ENCODE measurements around the gene CHMP2A. TPM values are rescaled to one million over a fixed set of nuclear protein-coding genes. Genes with fewer than 3 reads are reported as not detected.
A peak's percentile ranks its signal among the peaks of the same experiment; 100 is the strongest.

The CHMP2A gene
- total RNA-seq, 2 donors from 2014 or later = 102 to 126 TPM

DNA sequence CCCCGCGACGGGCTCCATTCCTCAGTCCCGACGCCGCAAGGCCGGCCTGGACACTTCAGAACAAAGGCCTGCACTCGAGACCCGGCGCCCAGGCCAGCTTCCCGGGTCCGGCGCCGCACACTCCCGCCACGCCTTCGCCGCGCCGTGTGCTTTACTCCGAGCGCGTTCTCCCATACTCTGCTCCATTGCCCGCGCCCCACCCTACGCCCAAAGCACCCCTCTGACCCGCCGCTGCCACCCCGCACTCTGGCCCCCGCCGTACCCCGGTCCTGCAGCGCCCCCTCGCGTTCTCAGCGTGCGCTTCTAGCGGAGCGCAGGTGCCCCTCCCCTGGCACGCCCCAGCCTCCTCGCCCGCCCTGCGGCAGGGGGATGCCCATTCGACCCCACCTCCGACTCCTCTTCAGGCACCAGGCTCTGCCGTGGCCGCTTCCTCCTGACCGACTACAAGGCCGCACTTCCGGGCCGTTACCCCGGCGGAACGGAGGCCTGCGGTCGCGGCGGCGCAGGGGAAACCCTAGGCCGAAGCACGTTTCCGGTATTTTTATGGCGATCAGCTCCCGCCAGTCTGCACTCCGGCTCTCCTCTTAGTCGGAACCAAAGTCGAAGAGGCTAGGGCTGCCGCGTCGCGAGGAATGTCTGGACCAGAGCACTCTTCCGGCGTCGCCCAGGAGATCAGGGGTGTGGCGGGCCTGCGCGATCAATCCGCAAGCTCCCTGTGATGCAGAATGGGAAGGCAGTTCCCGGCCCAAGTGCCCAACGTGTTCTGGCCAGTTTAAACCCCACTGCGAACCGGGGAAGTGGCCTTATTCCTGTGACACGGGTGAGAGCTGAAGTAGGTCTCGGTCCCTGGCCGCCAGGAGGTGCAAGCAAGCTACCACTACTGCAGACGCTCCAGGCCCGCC, 35.3 kb downstream of the CHMP2A start, which contains the start of gene ZBTB45:
TSS of gene ZBTB45 (minus strand) at position 456 of the 902 bp plus-strand sequence. CDS start 2,137 bp downstream, outside the sequence.
- H3K27ac ChIP-seq = peak within 1 kb of the TSS; percentile 94 to 97
- H3K27me3 ChIP-seq (replicated peaks; ENCODE audit: insufficient read depth) = no peaks in the 10 kb centered on the region
- H3K9me3 ChIP-seq = no peaks in the 10 kb centered on the region
- under 1% methylated on average over 74 of the region's 87 CpGs for WGBS
- H3K36me3 ChIP-seq = peaks cover 0 to 15% of the 10 kb centered on the region in 2 donors
- DNase-seq (ENCODE audit: low spot score) = peak; percentile 89
- peak within 1 kb of the TSS; percentile 82 for H3K4me3 ChIP-seq
- H3K4me1 ChIP-seq (replicated peaks) = peaks cover 10% of the 10 kb centered on the region
- TF ChIP-seq, protein P1, sequence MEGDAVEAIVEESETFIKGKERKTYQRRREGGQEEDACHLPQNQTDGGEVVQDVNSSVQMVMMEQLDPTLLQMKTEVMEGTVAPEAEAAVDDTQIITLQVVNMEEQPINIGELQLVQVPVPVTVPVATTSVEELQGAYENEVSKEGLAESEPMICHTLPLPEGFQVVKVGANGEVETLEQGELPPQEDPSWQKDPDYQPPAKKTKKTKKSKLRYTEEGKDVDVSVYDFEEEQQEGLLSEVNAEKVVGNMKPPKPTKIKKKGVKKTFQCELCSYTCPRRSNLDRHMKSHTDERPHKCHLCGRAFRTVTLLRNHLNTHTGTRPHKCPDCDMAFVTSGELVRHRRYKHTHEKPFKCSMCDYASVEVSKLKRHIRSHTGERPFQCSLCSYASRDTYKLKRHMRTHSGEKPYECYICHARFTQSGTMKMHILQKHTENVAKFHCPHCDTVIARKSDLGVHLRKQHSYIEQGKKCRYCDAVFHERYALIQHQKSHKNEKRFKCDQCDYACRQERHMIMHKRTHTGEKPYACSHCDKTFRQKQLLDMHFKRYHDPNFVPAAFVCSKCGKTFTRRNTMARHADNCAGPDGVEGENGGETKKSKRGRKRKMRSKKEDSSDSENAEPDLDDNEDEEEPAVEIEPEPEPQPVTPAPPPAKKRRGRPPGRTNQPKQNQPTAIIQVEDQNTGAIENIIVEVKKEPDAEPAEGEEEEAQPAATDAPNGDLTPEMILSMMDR (IDR thresholded peaks at IDR 0.05) = peak; percentile 71 to 92 (median 82)
- peak; percentile 44 for TF ChIP-seq POLR2A (IDR thresholded peaks at IDR 0.05)
- TF ChIP-seq POLR2AphosphoS5 (IDR thresholded peaks at IDR 0.05) = peak; percentile 96
- intact Hi-C loops (cut with DNase I) = loop anchor here (1.0 kb wide), 1 partner anchor 25 kb away; the partner anchor contains the start of gene TRIM28

DNA sequence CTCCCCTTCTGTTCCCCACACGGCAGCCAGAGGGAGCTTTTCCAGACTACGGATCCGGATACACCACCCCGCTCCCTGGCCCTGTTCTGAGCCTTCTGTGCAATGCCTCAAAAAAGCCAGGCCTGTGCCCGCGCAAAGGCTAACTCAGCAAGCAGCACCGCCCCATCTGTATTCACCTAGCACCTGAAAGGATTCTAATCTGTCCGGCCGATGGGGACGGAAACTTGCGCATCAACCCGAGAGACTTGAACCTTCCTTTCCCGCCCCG, 35.9 kb downstream of the CHMP2A start:
- Histone ChIP-seq H3K4me3 (peak overlapping the region; percentile 82), H3K27me3 (replicated peaks; ENCODE audit: insufficient read depth) (no peaks in the 10 kb centered on the region), H3K36me3 (peaks cover 0 to 15% of the 10 kb centered on the region in 2 donors), H3K9me3 (no peaks in the 10 kb centered on the region), H3K4me1 (replicated peaks) (peaks cover 10% of the 10 kb centered on the region), H3K27ac (peak overlapping the region; percentile 94 to 97)
- peak; percentile 37 for DNase-seq (ENCODE audit: low spot score)
- intact Hi-C loops (cut with DNase I) = loop anchor here (1.0 kb wide), 1 partner anchor 25 kb away; the partner anchor contains the start of gene TRIM28
- no peak for TF ChIP-seq POLR2AphosphoS5 (IDR thresholded peaks at IDR 0.05)
- TF ChIP-seq, protein P1 (IDR thresholded peaks at IDR 0.05) = peak in 2 of 4 experiments; percentile 70 to 79
- WGBS = 2% methylated on average over 14 of the region's 14 CpGs

DNA sequence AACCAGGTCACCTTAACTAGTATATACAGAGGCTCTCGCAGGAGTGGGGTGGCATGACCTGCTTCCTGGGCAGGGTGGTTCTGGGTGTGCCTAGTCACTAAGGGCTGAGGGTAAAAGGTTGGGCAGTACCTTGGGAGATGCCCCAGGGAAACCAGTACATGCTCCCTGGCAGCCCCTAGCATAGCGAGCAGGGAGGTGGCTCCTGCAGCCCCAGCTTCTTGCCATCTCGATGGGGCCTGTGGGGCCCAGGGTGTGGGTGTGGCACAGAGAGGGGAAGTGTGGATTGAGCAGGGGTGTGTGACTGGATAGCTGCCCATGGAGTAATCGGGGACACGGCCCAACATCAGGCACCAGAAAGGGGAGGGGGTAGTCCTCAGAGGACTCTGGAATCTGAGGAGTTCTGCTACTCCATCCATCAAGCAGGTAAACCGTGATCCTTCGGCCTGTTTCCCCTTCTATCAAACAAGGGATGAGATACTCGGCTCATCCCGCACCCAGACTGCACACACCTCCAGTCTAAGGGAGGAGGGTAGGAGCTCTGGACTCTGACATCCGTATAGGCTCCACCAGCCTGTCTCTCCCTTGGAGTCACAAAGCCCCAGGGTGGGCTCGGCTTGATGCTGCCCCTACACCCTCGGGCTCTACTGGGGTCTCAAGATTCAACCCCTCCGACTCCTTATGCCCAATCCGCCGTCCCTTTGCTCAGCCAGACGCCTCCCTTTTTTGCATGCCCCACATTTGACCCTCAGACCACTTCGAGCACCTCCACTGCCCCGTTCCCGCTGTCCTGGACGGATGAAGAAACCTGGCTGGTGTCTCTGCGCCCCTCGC, 36.4 kb downstream of the CHMP2A start:
- intact Hi-C loops (cut with DNase I) = loop anchor here (1.0 kb wide), 1 partner anchor 26 kb away; the partner anchor contains the start of gene TRIM28
- DNase-seq (ENCODE audit: low spot score) = no peak
- Histone ChIP-seq H3K9me3 (no peaks in the 10 kb centered on the region), H3K4me1 (replicated peaks) (peaks cover 10% of the 10 kb centered on the region), H3K27ac (peak overlapping the region; percentile 94 to 97), H3K36me3 (peaks cover 0 to 15% of the 10 kb centered on the region in 2 donors), H3K4me3 (peak overlapping the region; percentile 82), H3K27me3 (replicated peaks; ENCODE audit: insufficient read depth) (no peaks in the 10 kb centered on the region)
- 5% methylated on average over 22 of the region's 22 CpGs for WGBS
- TF ChIP-seq, protein P1 (IDR thresholded peaks at IDR 0.05) = no peak
- no peak for TF ChIP-seq POLR2A (IDR thresholded peaks at IDR 0.05)
- no peak for TF ChIP-seq POLR2AphosphoS5 (IDR thresholded peaks at IDR 0.05)

DNA sequence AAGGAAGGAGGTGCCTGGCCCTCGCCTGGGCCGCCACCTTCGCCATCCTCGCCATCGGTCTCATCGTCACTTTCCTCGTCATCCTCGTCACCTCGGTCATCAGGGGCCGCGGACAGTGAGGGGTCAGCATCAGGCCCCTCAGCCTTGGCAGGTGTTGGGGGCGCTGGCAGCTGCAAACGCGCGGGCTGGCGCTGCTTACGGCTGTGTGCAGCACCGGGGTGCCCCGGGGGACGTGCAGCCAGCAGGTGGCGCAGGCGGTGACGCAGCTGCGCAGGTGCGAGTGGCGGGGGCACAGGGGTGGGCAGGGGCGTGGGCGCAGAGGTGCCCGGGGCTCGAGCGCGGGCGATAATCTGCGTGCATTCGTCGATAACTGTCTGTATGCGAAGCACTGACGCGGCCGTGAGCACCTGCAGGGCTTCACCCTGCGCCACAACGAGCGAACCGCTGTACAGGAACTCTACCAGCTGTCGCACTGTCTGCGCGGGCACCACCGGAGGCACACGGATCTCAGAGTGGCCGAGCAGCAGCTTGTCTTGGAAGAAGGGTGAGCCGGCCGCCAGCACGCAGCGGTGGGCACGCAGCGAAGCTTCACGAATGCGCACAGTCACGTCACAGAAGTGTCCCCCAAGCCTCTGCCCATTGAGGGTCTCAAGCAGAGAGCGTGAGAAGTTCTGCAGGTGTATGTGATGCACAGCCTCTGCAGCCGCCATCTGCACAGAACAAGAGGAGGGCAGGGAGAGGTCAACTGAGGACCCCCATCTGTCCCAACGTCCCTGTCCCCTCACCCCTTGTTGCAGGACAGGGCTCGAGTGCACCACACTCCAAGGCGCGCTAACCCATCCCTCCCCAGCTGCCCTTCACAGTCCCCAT, 37.7 kb downstream of the CHMP2A start:
- Histone ChIP-seq H3K9me3 (no peaks in the 10 kb centered on the region), H3K27me3 (replicated peaks; ENCODE audit: insufficient read depth) (no peaks in the 10 kb centered on the region), H3K36me3 (peaks cover 0 to 15% of the 10 kb centered on the region in 2 donors), H3K4me3 (no peak overlapping the region), H3K27ac (no peak overlapping the region), H3K4me1 (replicated peaks) (peaks cover 10% of the 10 kb centered on the region)
- no peak for TF ChIP-seq POLR2AphosphoS5 (IDR thresholded peaks at IDR 0.05)
- TF ChIP-seq POLR2A (IDR thresholded peaks at IDR 0.05) = no peak
- TF ChIP-seq, protein P1 (IDR thresholded peaks at IDR 0.05) = no peak
- intact Hi-C loops (cut with DNase I) = no loop called here
- no peak for DNase-seq (ENCODE audit: low spot score)
- WGBS = 91% methylated on average over 65 of the region's 65 CpGs

Measured in prostate gland (tissue), 2 donors.